K562 (cell line): ENCODE data around the gene FAM217B. TPM values are rescaled to one million over a fixed set of nuclear protein-coding genes. Genes with fewer than 3 reads are reported as not detected.
A peak's percentile ranks its signal among the peaks of the same experiment; 100 is the strongest.

ENCODE experiments used
- ARNT ChIP-seq, 2 experiments: fragments of 450-650 bp; IDR thresholded peaks; 2 replicates each; pipeline ENCODE4 v1.6.1; 2016; ENCODE audit warnings: mild to moderate bottlenecking in 1 of 2
- CC2D1A ChIP-seq: fragments of 450-650 bp; IDR thresholded peaks from 2 replicates; pipeline ENCODE4 v1.6.1; 2017; ENCODE audit warnings: mild to moderate bottlenecking
- FUS ChIP-seq: fragments of 200-400 bp; formaldehyde crosslinking; optimal IDR thresholded peaks from 2 replicates; pipeline ENCODE3; 2017; ENCODE audit warnings: low read depth, low read length
- HMGN3 ChIP-seq: IDR thresholded peaks from 2 replicates; pipeline ENCODE4 v1.6.1; 2011; ENCODE audit warnings: borderline replicate concordance, low read depth, mild to moderate bottlenecking, mixed read lengths, low read length; ENCODE audit not compliant: insufficient read length; ENCODE audit errors: extremely low read depth
- KDM2B ChIP-seq: fragments of 250-450 bp; sonication (Bioruptor Pico); IDR thresholded peaks from 2 replicates; pipeline ENCODE4 v1.8.0; 2021; ENCODE audit warnings: mild to moderate bottlenecking, moderate library complexity
- MYNN ChIP-seq, 2 experiments: sonication (generic); formaldehyde crosslinking in 1 of 2; IDR thresholded peaks; 2 replicates each; pipeline versions ENCODE4 v1.5.0 to v1.6.1; 2016 to 2020; ENCODE audit warnings: antibody characterized with exemption in 1 of 2, missing genetic modification reagents in 1 of 2
- NUFIP1 ChIP-seq: fragments of 450-650 bp; IDR thresholded peaks from 2 replicates; pipeline ENCODE4 v1.6.1; 2018; ENCODE audit not compliant: partially characterized antibody
- RBM14 ChIP-seq: fragments of 200-400 bp; formaldehyde crosslinking; IDR thresholded peaks from 2 replicates; pipeline ENCODE4 v1.6.1; 2018; ENCODE audit warnings: low read depth, mild to moderate bottlenecking, low read length, moderate library complexity, borderline replicate concordance; ENCODE audit not compliant: insufficient read depth
- REST ChIP-seq, 2 experiments: fragments of 450-650 bp; formaldehyde crosslinking in 1 of 2; IDR thresholded peaks; 2 replicates each; pipeline versions ENCODE4 v1.4.0 to v1.6.1; 2014 to 2020; ENCODE audit warnings: mild to moderate bottlenecking in 2 of 2, borderline replicate concordance in 1 of 2, low read depth in 1 of 2
- SOX6 ChIP-seq: fragments of 450-650 bp; IDR thresholded peaks from 2 replicates; pipeline ENCODE4 v1.6.1; 2014; ENCODE audit warnings: mild to moderate bottlenecking
- SUPT5H ChIP-seq: fragments of 450-650 bp; IDR thresholded peaks from 2 replicates; pipeline ENCODE4 v1.6.1; 2016
- ZC3H4 ChIP-seq: sonication (generic); formaldehyde crosslinking; IDR thresholded peaks from 2 replicates; pipeline ENCODE4 v1.9.0; 2021; ENCODE audit warnings: missing genetic modification reagents, borderline replicate concordance
- ZKSCAN1 ChIP-seq: fragments of 150-350 bp; IDR thresholded peaks from 2 replicates; pipeline ENCODE4 v1.6.1; 2016; ENCODE audit warnings: low read depth, low read length
- ZNF277 ChIP-seq: fragments of 250-450 bp; sonication (Bioruptor Pico); IDR thresholded peaks from 2 replicates; pipeline ENCODE4 v1.8.0; 2022; ENCODE audit warnings: inconsistent platforms, mild to moderate bottlenecking, moderate library complexity, borderline replicate concordance
- polyA plus RNA-seq, 8 experiments: library from polyadenylated mRNA; depleted of rRNA in 4 of 8; stranded (reverse) in 5 of 8; unstranded in 3 of 8; fragments of >200 nt; fragmentation: Nextera tagmentation in 2 of 8; fragmentation: Illumina TruSeq in 1 of 8; extraction: Ambion mirVana in 2 of 8; extraction: Trizol in 1 of 8; gene quantifications; 2 replicates each; pipeline versions ENCODE4 v1.2.1 to v1.2.3, GENCODE V29; 2011 to 2014; ENCODE audit warnings: inconsistent platforms in 1 of 8, missing spikeins in 1 of 8
- total RNA-seq, 7 experiments: library from RNA; depleted of rRNA in 6 of 7; stranded (reverse); fragments of >200 nt in 6 of 7; fragmentation: Illumina TruSeq in 2 of 7; extraction: Trizol in 2 of 7; gene quantifications; 2 replicates each; pipeline versions ENCODE4 v1.2.1 to v1.2.3, GENCODE V29; 2011 to 2021; ENCODE audit warnings: low replicate concordance in 1 of 7
- TF ChIP-seq, protein P1 (sequence below): fragments of 150-350 bp; conservative IDR thresholded peaks from 2 replicates; pipeline ENCODE4 v1.6.1; 2014; ENCODE audit warnings: low read length

Gene FAM217B
- total and polyA plus RNA-seq, 9 of the 15 experiments (the other 6 are each of a cell fraction or from before 2014, with no cell fraction given), result 4.8 to 11.4 (median 6.9) TPM

DNA sequence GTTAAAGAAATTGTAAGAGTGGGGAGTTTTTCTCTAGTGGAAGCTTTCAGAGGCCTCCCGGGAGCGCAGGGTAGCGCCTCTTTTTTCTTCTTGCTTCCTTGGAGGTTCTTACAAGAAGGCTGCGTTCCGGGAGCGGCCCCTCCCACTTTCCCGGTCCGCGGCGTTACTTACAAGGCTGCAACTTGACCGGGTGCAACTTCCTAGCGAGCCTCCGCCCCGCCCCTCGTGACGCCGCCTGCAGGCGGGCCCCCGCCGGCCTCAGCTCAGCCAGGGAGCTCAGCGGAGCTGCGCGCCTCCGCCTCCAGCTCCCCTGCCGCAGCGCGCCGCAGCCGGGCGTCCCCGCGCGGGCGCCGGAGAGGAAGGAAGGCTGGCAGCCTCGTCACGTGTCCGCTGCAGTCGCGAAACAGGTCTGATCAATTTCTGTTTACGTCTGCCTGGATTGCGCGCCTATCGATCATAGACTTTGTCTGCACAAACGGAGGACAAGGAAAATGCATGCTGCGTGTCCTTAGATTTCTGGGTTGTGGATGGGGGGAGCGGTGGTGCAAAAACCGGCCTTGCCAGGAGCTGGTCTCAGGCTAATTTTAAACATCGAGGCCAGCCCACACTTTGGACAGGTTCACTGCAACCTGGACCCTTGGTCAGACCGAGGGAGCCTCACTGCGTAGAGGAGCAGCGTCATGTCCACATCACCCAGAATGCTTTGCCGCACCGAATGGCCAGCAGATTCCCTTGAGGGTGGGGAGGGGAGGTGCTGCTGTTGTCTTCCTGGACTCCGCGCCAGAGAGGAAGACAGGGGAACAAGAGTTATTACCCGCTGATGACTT, at the start of gene FAM217B, which contains the start of gene PPP1R3D (continued):
- TF ChIP-seq ZNF277 (no peak), SOX6 (0 out of 2 replicates have a peak, but pooled peaks have one; percentile 27), ZKSCAN1 (no peak), FUS (no peak), HMGN3 (peak; percentile 71), ZC3H4 (CRISPR knock-in tag) (no peak), RBM14 (no peak), KDM2B (0 out of 2 replicates have a peak, but pooled peaks have one; percentile 61), MYNN (IDR thresholded peaks at IDR 0.05) (no peak), MYNN (CRISPR knock-in tag; IDR thresholded peaks at IDR 0.05) (no peak), REST (IDR thresholded peaks at IDR 0.05; ENCODE audit: borderline replicate concordance) (peak; percentile 50), REST (CRISPR knock-in tag; IDR thresholded peaks at IDR 0.05; ENCODE audit: low read depth) (0 out of 2 replicates have a peak, but pooled peaks have one; percentile 40), CC2D1A (no peak), NUFIP1 (peak; percentile 53), ARNT (IDR thresholded peaks at IDR 0.05) (no peak), SUPT5H (peak; percentile 82)
- TF ChIP-seq, protein P1, sequence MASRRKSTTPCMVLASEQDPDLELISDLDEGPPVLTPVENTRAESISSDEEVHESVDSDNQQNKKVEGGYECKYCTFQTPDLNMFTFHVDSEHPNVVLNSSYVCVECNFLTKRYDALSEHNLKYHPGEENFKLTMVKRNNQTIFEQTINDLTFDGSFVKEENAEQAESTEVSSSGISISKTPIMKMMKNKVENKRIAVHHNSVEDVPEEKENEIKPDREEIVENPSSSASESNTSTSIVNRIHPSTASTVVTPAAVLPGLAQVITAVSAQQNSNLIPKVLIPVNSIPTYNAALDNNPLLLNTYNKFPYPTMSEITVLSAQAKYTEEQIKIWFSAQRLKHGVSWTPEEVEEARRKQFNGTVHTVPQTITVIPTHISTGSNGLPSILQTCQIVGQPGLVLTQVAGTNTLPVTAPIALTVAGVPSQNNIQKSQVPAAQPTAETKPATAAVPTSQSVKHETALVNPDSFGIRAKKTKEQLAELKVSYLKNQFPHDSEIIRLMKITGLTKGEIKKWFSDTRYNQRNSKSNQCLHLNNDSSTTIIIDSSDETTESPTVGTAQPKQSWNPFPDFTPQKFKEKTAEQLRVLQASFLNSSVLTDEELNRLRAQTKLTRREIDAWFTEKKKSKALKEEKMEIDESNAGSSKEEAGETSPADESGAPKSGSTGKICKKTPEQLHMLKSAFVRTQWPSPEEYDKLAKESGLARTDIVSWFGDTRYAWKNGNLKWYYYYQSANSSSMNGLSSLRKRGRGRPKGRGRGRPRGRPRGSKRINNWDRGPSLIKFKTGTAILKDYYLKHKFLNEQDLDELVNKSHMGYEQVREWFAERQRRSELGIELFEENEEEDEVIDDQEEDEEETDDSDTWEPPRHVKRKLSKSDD, result no peak
